CD4-positive, alpha-beta T cell treated with Interleukin-17A for 4 hours (primary cell): ENCODE results near the gene KRT5.

Experiments used
- DNase-seq: peaks from one replicate; pipeline ENCODE4 v3.0.0-alpha.2; 2020; ENCODE audit warnings: mixed read lengths

KRT5 gene

GRCh38 chr12:52519826-52520662 is at the start of gene KRT5:
KRT5 (minus strand) TSS chr12:52520394; CDS start chr12:52520296, 98 bp downstream.
- DNase-seq: no peak

DNA sequence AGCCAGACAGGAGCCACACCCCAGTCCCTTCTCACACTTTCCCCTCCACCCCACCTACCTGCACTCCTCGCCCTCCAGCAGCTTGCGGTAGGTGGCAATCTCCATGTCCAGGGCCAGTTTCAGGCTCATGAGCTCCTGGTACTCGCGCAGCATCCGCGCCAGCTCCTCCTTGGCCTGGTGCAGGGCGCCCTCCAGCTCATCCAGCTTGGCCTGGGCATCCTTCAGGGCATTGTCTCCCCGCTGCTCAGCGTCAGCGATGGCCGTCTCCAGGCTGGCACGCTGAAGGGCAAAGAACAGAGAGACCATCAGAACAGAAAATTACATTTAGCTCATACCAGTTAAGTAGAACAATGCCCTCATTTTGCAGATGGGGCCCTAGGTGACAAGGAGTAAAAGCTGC is 47.9 kb upstream of the KRT5 start:
- no peak for DNase-seq

- no peak for DNase-seq
These were observed 46.7 kb upstream of the KRT5 start for GRCh38 chr12:52566847-52567291.

DNA sequence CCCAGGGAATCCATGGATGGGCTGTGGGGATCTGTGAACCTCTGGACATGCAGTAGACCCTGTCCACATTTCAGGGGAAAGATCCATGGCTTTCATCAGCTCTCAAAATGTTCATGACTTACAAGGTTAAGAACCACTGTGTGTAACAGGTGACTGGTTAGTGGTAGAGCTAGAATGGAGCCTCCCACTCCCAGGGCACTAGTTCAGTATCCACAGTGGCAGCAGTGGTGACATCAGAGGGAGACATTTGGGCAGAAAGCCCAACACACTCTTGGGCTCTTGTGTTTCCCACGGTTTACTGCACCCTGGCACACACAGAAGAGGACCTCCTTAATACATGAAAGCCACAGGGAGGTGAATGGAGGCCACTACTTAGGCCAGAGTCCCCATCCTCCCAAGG is 44.4 kb upstream of the KRT5 start:
- no peak for DNase-seq

GRCh38 chr12:52561880-52562449 is 41.8 kb upstream of the KRT5 start:
- DNase-seq: no peak

- DNase-seq: no peak
These were observed 39.8 kb upstream of the KRT5 start for GRCh38 chr12:52559979-52560378.

- DNase-seq: no peak
These were observed 38.7 kb upstream of the KRT5 start for GRCh38 chr12:52558781-52559445.

DNA sequence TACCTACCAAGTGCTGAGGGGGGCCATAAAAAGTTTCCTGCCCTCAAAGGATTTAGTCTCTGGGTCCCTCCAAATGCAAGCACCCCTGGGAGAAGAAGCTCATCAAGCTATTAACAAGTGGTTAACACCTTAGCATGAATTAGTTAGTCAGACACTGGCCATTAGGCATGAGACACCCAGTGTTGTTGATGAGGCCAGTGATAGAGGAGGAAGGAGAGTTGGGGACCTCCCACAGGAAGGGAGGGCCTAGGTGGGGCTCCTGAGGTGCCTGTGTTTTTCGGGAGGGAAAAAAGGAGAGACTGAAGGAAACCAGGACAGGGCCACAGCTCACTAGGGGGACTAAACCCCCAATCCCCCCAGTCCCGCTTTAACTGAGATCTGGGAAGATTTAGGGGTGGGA is 37.3 kb upstream of the KRT5 start:
- DNase-seq: no peak

- DNase-seq: no peak
These were observed 35.4 kb upstream of the KRT5 start for GRCh38 chr12:52555577-52555976.

GRCh38 chr12:52552681-52553195 is 32.5 kb upstream of the KRT5 start, which contains the start of gene KRT71:
KRT71 (minus strand) TSS chr12:52553145; CDS start chr12:52553077, 68 bp downstream.
- no peak for DNase-seq

- no peak for DNase-seq
These were observed 31.9 kb upstream of the KRT5 start for GRCh38 chr12:52552055-52552454.

DNA sequence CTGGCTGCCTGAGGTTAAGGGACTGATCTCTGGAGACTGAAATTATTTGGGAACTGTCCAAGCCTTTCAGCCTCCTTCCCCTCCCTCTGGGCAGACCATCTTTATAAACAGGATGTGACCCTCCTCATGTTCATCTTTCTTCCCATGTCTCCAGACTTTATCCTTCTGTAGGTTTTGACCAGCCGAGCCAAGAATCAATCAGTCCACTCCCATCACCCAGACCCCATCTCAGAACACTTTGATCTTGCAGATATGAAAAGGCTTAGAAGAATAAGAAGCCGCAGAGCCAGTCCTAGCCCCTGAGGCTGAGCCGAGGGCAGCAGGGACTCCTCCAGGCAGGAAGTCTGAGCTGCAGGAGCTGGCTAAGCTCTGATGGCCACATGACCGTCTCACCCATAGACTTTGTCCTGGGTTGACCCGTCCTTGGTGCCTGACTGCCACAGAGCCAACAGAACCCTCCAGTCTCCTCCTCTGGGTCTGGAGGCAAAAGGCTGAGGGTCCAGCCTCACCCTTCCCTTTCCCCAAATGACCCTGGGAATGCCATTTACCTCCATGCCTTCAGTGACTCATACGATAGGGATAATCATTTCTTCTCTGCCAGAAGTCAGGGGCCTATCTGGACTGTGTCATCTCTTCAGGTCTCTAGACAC is 31.1 kb upstream of the KRT5 start:
- DNase-seq: no peak

- DNase-seq: no peak
These were observed 25.9 kb upstream of the KRT5 start for GRCh38 chr12:52546126-52546525.

- DNase-seq: no peak
These were observed 24.0 kb upstream of the KRT5 start for GRCh38 chr12:52543985-52544883.

DNA sequence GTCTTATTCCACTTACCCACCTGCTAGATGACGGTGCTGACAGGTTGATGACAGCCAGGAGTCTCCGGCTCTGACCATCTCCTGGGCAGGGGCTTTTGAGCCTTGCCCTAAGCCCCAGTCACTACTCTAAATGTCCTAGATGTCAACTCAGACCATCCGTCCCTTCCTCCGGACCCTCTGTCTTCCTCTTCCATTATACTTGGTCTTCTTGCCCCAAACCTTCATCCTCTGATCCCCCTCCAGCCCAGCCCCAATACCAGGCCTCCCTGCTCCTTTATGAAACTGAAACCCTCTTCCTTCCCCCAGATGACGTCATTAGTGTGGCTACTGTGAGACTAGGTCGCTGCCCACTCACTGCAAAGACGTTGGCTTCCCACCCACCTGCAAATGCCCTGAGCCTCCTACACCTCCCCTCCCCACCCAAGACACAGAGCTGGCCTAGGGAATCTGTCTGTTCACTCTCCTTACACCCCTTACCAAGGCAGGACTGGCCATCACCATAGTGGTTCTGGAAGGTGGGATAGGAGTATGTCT is 22.7 kb upstream of the KRT5 start:
- DNase-seq: no peak

DNA sequence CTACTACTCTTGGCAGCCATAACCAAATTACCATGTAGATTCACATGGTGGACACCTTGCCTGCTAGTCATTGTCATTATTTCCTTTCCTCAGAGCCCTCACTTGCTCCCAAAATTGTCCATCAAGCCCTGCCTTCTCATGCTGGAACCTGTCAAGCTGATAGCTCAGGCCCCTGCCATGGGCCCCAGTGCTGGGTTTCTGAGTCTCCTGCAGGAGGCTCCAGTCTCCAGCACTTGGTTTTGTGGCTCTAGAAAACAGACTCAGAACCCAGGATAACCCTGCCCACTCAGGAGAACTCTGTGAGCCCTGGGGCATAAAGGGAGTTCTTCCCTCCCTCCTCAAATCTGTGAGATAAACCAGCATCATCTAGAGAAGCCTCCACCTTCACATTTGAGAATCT is 22.0 kb upstream of the KRT5 start:
- DNase-seq: peak; percentile 11

GRCh38 chr12:52541709-52542108 is 21.5 kb upstream of the KRT5 start:
- DNase-seq: no peak

DNA sequence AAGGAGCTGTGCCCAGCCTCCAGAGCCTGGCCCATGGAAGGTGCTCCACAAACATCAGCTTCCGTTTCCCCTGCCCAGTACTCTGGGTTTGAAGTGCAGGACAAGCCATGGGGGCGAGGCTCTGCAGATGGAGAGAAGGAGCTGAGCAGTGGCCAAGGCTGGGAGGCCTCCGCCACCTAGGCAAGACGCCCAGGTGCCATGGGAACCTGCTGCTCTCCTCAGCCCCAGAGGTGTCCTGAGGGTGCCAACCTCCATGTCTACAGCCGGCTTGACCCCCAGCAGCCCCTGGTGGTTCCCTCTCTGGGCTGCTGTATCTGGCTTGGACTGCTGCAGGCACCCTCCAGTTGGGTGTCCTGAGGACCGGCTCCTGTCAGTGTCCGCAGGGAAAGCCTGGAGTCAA is 20.3 kb upstream of the KRT5 start:
- no peak for DNase-seq

GRCh38 chr12:52539821-52540173 is 19.6 kb upstream of the KRT5 start:
- no peak for DNase-seq

GRCh38 chr12:52539083-52539820 is 19.1 kb upstream of the KRT5 start:
- DNase-seq: no peak

GRCh38 chr12:52537101-52537500 is 16.9 kb upstream of the KRT5 start:
- DNase-seq: no peak
